ENCODE results near the gene GBP7.

- no peak for TF ChIP-seq FOXP2 (optimal IDR thresholded peaks at IDR 0.05; ENCODE audit: control extremely low read depth, extremely low read length, insufficient read depth)
- TF ChIP-seq POLR2AphosphoS5 (IDR thresholded peaks at IDR 0.05; ENCODE audit: borderline replicate concordance, low read depth, low read length), result no peak
Observed at GRCh38 chr1:89102021-89102420, 73.8 kb downstream of the GBP7 start.
